Chondrocyte (in vitro differentiated cells): Measurements from ENCODE around the gene ALK. TPM values are rescaled to one million over a fixed set of nuclear protein-coding genes. Genes with fewer than 3 reads are reported as not detected.

Experiments
- DNase-seq: peaks from one replicate; pipeline ENCODE4 v3.0.0; 2021; ENCODE audit warnings: mixed read lengths, low spot score
- H3K27ac Mint-ChIP-seq: one replicate; pipeline ENCODE4 v1.8.0; 2021; ENCODE audit warnings: mild to moderate bottlenecking, moderate library complexity, mixed read lengths; ENCODE audit not compliant: unreplicated experiment
- H3K27me3 Mint-ChIP-seq: 2 replicates; pipeline ENCODE4 v1.8.0; 2021; ENCODE audit warnings: low read depth, mixed read lengths
- H3K36me3 Mint-ChIP-seq: 2 replicates; pipeline ENCODE4 v1.8.0; 2021; ENCODE audit warnings: low read depth, mixed read lengths
- H3K4me1 Mint-ChIP-seq: 2 replicates; pipeline ENCODE4 v1.8.0; 2021; ENCODE audit warnings: low read depth, mild to moderate bottlenecking, mixed read lengths
- H3K4me3 Mint-ChIP-seq: one replicate; pipeline ENCODE4 v1.8.0; 2021; ENCODE audit warnings: mild to moderate bottlenecking, moderate library complexity, mixed read lengths; ENCODE audit not compliant: unreplicated experiment
- H3K9me3 Mint-ChIP-seq: 2 replicates; pipeline ENCODE4 v1.8.0; 2021; ENCODE audit warnings: low read depth, mixed read lengths
- CTCF ChIP-seq: fragments of 200-600 bp; sonication (generic); IDR thresholded peaks from 2 replicates; pipeline ENCODE4 v1.5.0; 2021; ENCODE audit warnings: antibody characterized with exemption, mild to moderate bottlenecking, moderate library complexity
- total RNA-seq: library from RNA; stranded (reverse); gene quantifications from 3 replicates; pipeline ENCODE4 v1.2.1, GENCODE V29; 2021

Gene ALK
- total RNA-seq, 1 donor from 2014 or later, result 0.07 TPM

- no peak overlapping the region for H3K4me3 Mint-ChIP-seq
- H3K9me3 Mint-ChIP-seq, result no peaks in the 10 kb centered on the region
- no peak for TF ChIP-seq CTCF
- H3K27ac Mint-ChIP-seq, result no peak overlapping the region
- H3K27me3 Mint-ChIP-seq, result peaks cover 11% of the 10 kb centered on the region
- DNase-seq, result no peak
- H3K4me1 Mint-ChIP-seq, result no peaks in the 10 kb centered on the region
- no peaks in the 10 kb centered on the region for H3K36me3 Mint-ChIP-seq
These were observed 308.3 kb downstream of the ALK start for GRCh38 chr2:29613067-29613466.

GRCh38 chr2:29612568-29612967 is 308.8 kb downstream of the ALK start:
- no peak for DNase-seq
- peaks cover 11% of the 10 kb centered on the region for H3K27me3 Mint-ChIP-seq
- no peak overlapping the region for H3K4me3 Mint-ChIP-seq
- no peaks in the 10 kb centered on the region for H3K36me3 Mint-ChIP-seq
- H3K9me3 Mint-ChIP-seq, result no peaks in the 10 kb centered on the region
- H3K27ac Mint-ChIP-seq, result no peak overlapping the region
- TF ChIP-seq CTCF, result no peak
- H3K4me1 Mint-ChIP-seq, result no peaks in the 10 kb centered on the region

GRCh38 chr2:29611850-29612249 is 309.5 kb downstream of the ALK start:
- H3K4me1 Mint-ChIP-seq, result peaks cover under 1% of the 10 kb centered on the region
- no peak for TF ChIP-seq CTCF
- no peaks in the 10 kb centered on the region for H3K36me3 Mint-ChIP-seq
- no peak for DNase-seq
- H3K27ac Mint-ChIP-seq, result no peak overlapping the region
- H3K27me3 Mint-ChIP-seq, result peaks cover 11% of the 10 kb centered on the region
- H3K4me3 Mint-ChIP-seq, result no peak overlapping the region
- no peaks in the 10 kb centered on the region for H3K9me3 Mint-ChIP-seq

GRCh38 chr2:29611261-29611660 is 310.1 kb downstream of the ALK start:
- TF ChIP-seq CTCF, result no peak
- no peaks in the 10 kb centered on the region for H3K9me3 Mint-ChIP-seq
- no peak for DNase-seq
- H3K4me3 Mint-ChIP-seq, result no peak overlapping the region
- H3K4me1 Mint-ChIP-seq, result peaks cover 5% of the 10 kb centered on the region
- peaks cover 11% of the 10 kb centered on the region for H3K27me3 Mint-ChIP-seq
- H3K27ac Mint-ChIP-seq, result no peak overlapping the region
- H3K36me3 Mint-ChIP-seq, result no peaks in the 10 kb centered on the region

GRCh38 chr2:29610569-29610968 is 310.8 kb downstream of the ALK start:
- DNase-seq, result no peak
- H3K9me3 Mint-ChIP-seq, result no peaks in the 10 kb centered on the region
- no peak overlapping the region for H3K27ac Mint-ChIP-seq
- no peak overlapping the region for H3K4me3 Mint-ChIP-seq
- TF ChIP-seq CTCF, result no peak
- peaks cover 12% of the 10 kb centered on the region for H3K4me1 Mint-ChIP-seq
- peaks cover 11% of the 10 kb centered on the region for H3K27me3 Mint-ChIP-seq
- H3K36me3 Mint-ChIP-seq, result no peaks in the 10 kb centered on the region
